Uterus (tissue), 2 donors: Measurements from ENCODE around the gene SHTN1.

Source experiments
- CTCF ChIP-seq, 4 experiments: fragments of 200-600 bp in 2 of 4; fragments of 450-650 bp in 2 of 4; sonication (generic) in 2 of 4; IDR thresholded peaks; one replicate each; pipeline ENCODE4 v1.5.1; 2016 to 2019; ENCODE audit warnings: antibody characterized with exemption in 4 of 4, mild to moderate bottlenecking in 2 of 4, moderate library complexity in 1 of 4
- POLR2A ChIP-seq, 2 donors: fragments of 450-650 bp; IDR thresholded peaks; one replicate each; pipeline ENCODE4 v1.6.1; 2016; ENCODE audit warnings: antibody characterized with exemption in 2 of 2, mild to moderate bottlenecking in 1 of 2, moderate library complexity in 1 of 2

GRCh38 chr10:117007080-117007479 lies 2.1 kb upstream of the SHTN1 start:
- TF ChIP-seq CTCF (IDR thresholded peaks at IDR 0.05) = no peak
- TF ChIP-seq POLR2A (IDR thresholded peaks at IDR 0.05) = no peak
